ENCODE measurements around the gene SLC4A3.

GRCh38 chr2:219629976-219630695 lies 2.7 kb downstream of the SLC4A3 start:
- no peak for TF ChIP-seq CTCF (conservative IDR thresholded peaks at IDR 0.05)
- no peak for TF ChIP-seq EZH2 (IDR thresholded peaks at IDR 0.05; ENCODE audit: low read depth)
